Ishikawa (cell line): ENCODE data around the gene PBX3.

Experiments used
- CEBPB ChIP-seq: IDR thresholded peaks from 2 replicates; pipeline ENCODE4 v1.6.1; 2012
- CREB1 ChIP-seq: IDR thresholded peaks from 2 replicates; pipeline ENCODE4 v1.6.1; 2012; ENCODE audit warnings: low read depth
- EP300 ChIP-seq: IDR thresholded peaks from 2 replicates; pipeline ENCODE4 v1.6.1; 2012; ENCODE audit warnings: borderline replicate concordance
- NFIC ChIP-seq: IDR thresholded peaks from 2 replicates; pipeline ENCODE4 v1.6.1; 2012
- RAD21 ChIP-seq: IDR thresholded peaks from 2 replicates; pipeline ENCODE4 v1.6.1; 2012; ENCODE audit warnings: low read depth
- TAF1 ChIP-seq: IDR thresholded peaks from 2 replicates; pipeline ENCODE4 v1.6.1; 2012; ENCODE audit warnings: low read depth, mild to moderate bottlenecking
- TEAD4 ChIP-seq: IDR thresholded peaks from 2 replicates; pipeline ENCODE4 v1.6.1; 2012
- YY1 ChIP-seq: IDR thresholded peaks from 2 replicates; pipeline ENCODE4 v1.6.1; 2012; ENCODE audit warnings: low read depth
- TF ChIP-seq, protein P1 (sequence below): IDR thresholded peaks from 2 replicates; pipeline ENCODE4 v1.6.1; 2012

DNA sequence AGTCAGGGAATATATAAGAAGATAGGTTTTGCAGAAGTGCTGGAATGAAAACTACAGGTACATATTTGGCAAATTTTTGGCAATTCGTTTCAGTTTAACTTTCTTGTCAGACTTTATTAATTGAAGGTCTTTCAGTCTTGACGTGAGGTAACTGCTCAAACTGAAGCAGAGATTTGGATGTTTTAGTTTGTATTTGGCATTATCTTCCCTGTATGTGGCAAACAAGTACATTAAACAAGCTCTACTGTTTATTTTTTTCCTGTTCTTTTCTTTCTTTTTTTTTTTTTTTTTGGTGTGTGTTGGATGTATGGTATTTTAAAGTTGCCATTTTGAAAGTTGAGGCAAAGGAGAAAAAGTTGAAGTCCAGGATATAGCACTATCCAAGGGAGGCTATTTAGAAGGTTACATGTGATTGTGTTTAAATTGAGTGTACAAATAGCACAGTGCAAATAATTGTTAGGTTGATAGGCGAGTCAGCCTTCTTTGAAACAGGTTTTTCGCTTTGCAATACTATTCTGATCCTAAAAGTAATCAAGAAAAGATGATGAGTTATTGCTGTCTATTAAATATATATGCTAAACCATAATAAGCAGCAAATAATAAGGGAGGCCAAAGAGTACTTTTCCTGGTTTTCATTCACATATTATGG, 2.2 kb downstream of the PBX3 start:
- no peak for TF ChIP-seq RAD21
- no peak for TF ChIP-seq CEBPB
- TF ChIP-seq EP300, result no peak
- TF ChIP-seq NFIC, result no peak
- no peak for TF ChIP-seq CREB1
- TF ChIP-seq, protein P1, sequence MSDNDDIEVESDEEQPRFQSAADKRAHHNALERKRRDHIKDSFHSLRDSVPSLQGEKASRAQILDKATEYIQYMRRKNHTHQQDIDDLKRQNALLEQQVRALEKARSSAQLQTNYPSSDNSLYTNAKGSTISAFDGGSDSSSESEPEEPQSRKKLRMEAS, result no peak
- TF ChIP-seq TAF1, result no peak
- TF ChIP-seq YY1, result no peak
- TF ChIP-seq TEAD4, result no peak
